Pericardium fibroblast (primary cell): ENCODE data around the gene KIR3DL2. TPM values are rescaled to one million over a fixed set of nuclear protein-coding genes. Genes with fewer than 3 reads are reported as not detected.

Experiments
- total RNA-seq: library from RNA; depleted of rRNA; stranded (reverse); fragments of >200 nt; gene quantifications from 2 replicates; pipeline ENCODE4 v1.2.3, GENCODE V29; 2015

The KIR3DL2 gene
- total RNA-seq = not detected in 2 replicates

GRCh38 chr19:54850061-54850640 lies at the start of gene KIR3DL2:
Gene KIR3DL2 (plus strand): TSS chr19:54850443. CDS start chr19:54850476, 33 bp downstream.

GRCh38 chr19:54803410-54803809 lies 46.8 kb upstream of the KIR3DL2 start, which contains the start of gene KIR2DL4:
Gene KIR2DL4 (plus strand): TSS chr19:54803610. CDS start chr19:54803652, 42 bp downstream.

GRCh38 chr19:54816251-54816650 lies 34.0 kb upstream of the KIR3DL2 start, which contains the start of gene KIR3DL1:
Gene KIR3DL1 (plus strand): TSS chr19:54816468.

GRCh38 chr19:54832496-54832895 lies 17.7 kb upstream of the KIR3DL2 start, which contains the start of gene KIR2DS4:
Gene KIR2DS4 (plus strand): TSS chr19:54832676.

GRCh38 chr19:54873990-54874389 lies 23.7 kb downstream of the KIR3DL2 start, which contains the start of gene FCAR:
Gene FCAR (plus strand): TSS chr19:54874235. CDS start chr19:54874290, 55 bp downstream.

GRCh38 chr19:54905803-54906511 lies 55.7 kb downstream of the KIR3DL2 start, which contains the start of gene NCR1:
Gene NCR1 (plus strand): TSS chr19:54906148. CDS start chr19:54906188, 40 bp downstream.

Other genes with a start within 250 kb of the KIR3DL2 start
- not detected in 2 replicates for gene LILRB1, start 220.0 kb upstream of the KIR3DL2 start, total RNA-seq
- not detected in 2 replicates for gene LILRB4, start 187.5 kb upstream of the KIR3DL2 start, total RNA-seq
- not detected in 2 replicates for gene KIR3DL3, start 126.0 kb upstream of the KIR3DL2 start, total RNA-seq
- gene KIR2DL3, start 111.9 kb upstream of the KIR3DL2 start, total RNA-seq = not detected in 2 replicates
- gene KIR2DL1, start 80.7 kb upstream of the KIR3DL2 start, total RNA-seq = not detected in 2 replicates
- gene KIR2DL4, start 46.8 kb upstream of the KIR3DL2 start, total RNA-seq = not detected in 2 replicates
- not detected in 2 replicates for gene KIR3DL1, start 34.0 kb upstream of the KIR3DL2 start, total RNA-seq
- not detected in 2 replicates for gene KIR2DS4, start 17.8 kb upstream of the KIR3DL2 start, total RNA-seq
- not detected in 2 replicates for gene FCAR, start 23.8 kb downstream of the KIR3DL2 start, total RNA-seq
- gene NCR1, start 55.7 kb downstream of the KIR3DL2 start, total RNA-seq = not detected in 2 replicates
- not detected in 2 replicates for gene NLRP7, start 97.1 kb downstream of the KIR3DL2 start, total RNA-seq
- 0.23 and 2.6 TPM in 2 replicates for gene NLRP2, start 115.9 kb downstream of the KIR3DL2 start, total RNA-seq
- gene GP6, start 187.8 kb downstream of the KIR3DL2 start, total RNA-seq = not detected in 2 replicates
- 6.4 and 8.1 TPM in 2 replicates for gene RDH13, start 212.7 kb downstream of the KIR3DL2 start, total RNA-seq
- gene EPS8L1, start 225.4 kb downstream of the KIR3DL2 start, total RNA-seq = 0.60 and 2.5 TPM in 2 replicates